ENCODE data around the gene MAP3K7CL. TPM values are rescaled to one million over a fixed set of nuclear protein-coding genes. Genes with fewer than 3 reads are reported as not detected.

The MAP3K7CL gene
- total RNA-seq, 4 donors from 2014 or later, result 6.8 to 10.4 (median 8.8) TPM

DNA sequence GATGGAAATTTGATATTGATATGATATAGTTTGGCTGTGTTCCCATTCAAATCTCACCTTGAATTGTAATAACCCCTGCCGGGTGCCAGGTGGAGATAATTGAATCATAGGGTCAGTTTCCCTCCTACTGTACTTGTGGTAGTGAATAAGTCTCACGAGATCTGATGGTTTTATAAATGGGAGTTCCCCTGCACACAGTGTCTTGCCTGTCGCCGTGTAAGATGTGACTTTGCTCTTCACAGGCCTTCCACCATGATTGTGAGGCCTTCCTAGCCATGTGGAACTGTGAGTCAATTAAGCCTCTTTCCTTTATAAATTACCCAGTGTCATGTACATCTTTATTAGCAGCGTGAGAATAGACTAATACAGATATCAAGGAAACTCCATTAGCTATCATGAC, 74.6 kb downstream of the MAP3K7CL start:
- Histone ChIP-seq H3K27me3 (no peaks in the 10 kb centered on the region), H3K4me1 (no peaks in the 10 kb centered on the region), H3K4me3 (no peak overlapping the region), H3K36me3 (no peaks in the 10 kb centered on the region), H3K27ac (no peak overlapping the region), H3K9me3 (no peaks in the 10 kb centered on the region)
- no peak for DNase-seq (ENCODE audit: low spot score in 2 of 2)
- WGBS, result 94% methylated on average over 5 of the region's 5 CpGs
- TF ChIP-seq, protein P1, sequence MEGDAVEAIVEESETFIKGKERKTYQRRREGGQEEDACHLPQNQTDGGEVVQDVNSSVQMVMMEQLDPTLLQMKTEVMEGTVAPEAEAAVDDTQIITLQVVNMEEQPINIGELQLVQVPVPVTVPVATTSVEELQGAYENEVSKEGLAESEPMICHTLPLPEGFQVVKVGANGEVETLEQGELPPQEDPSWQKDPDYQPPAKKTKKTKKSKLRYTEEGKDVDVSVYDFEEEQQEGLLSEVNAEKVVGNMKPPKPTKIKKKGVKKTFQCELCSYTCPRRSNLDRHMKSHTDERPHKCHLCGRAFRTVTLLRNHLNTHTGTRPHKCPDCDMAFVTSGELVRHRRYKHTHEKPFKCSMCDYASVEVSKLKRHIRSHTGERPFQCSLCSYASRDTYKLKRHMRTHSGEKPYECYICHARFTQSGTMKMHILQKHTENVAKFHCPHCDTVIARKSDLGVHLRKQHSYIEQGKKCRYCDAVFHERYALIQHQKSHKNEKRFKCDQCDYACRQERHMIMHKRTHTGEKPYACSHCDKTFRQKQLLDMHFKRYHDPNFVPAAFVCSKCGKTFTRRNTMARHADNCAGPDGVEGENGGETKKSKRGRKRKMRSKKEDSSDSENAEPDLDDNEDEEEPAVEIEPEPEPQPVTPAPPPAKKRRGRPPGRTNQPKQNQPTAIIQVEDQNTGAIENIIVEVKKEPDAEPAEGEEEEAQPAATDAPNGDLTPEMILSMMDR (IDR thresholded peaks at IDR 0.05), result no peak
- TF ChIP-seq POLR2AphosphoS5 (IDR thresholded peaks at IDR 0.05) (no peak), EP300 (IDR thresholded peaks at IDR 0.05) (no peak), POLR2A (IDR thresholded peaks at IDR 0.05) (no peak)

DNA sequence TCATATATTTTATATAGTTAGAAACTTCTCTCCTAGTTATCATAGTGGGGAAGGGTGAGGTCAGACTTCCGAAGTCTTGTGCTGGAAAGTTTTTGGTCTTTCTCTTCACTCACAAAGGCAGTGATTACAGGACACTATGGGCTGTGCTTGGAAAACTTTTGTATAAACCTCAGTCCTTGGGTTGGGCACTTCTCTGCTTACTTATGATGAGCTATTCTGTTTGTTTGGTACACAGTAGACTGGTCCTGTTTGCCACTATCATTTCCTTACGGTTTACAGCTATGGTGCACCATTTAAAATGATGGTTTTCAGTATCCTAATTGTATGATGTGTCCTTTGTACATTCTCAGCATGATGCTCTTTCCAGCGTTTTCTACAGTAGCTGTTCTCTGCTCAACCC, 75.5 kb downstream of the MAP3K7CL start:
- Histone ChIP-seq H3K9me3 (no peaks in the 10 kb centered on the region), H3K27ac (no peak overlapping the region), H3K36me3 (no peaks in the 10 kb centered on the region), H3K4me3 (no peak overlapping the region), H3K27me3 (no peaks in the 10 kb centered on the region), H3K4me1 (no peaks in the 10 kb centered on the region)
- 86% methylated on average over 3 of the region's 3 CpGs for WGBS
- TF ChIP-seq POLR2A (IDR thresholded peaks at IDR 0.05), result no peak
- TF ChIP-seq POLR2AphosphoS5 (IDR thresholded peaks at IDR 0.05), result no peak
- no peak for TF ChIP-seq EP300 (IDR thresholded peaks at IDR 0.05)
- TF ChIP-seq, protein P1 (IDR thresholded peaks at IDR 0.05), result no peak
- no peak for DNase-seq (ENCODE audit: low spot score in 2 of 2)

DNA sequence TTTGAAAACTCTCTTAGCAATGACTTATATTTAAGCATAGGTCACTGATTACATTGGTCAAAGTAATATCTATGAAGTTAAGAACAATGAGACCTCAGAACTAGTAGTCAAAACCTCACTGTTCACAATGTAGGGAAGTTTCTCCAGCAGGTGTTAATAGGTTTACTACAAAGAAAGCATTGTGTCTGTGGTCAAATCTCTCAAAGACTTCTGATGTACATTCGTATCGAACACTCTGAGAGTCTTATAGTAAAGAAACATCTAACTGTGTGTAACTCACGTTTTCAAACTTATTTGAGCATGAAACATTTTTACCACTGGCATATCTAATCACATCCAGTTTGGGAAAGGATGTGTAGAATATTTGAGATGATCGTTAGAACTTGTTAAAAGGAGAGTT, 76.0 kb downstream of the MAP3K7CL start:
- WGBS, result 90% methylated on average over 4 of the region's 4 CpGs
- TF ChIP-seq, protein P1 (IDR thresholded peaks at IDR 0.05), result no peak
- TF ChIP-seq POLR2A (IDR thresholded peaks at IDR 0.05) (no peak), POLR2AphosphoS5 (IDR thresholded peaks at IDR 0.05) (no peak), EP300 (IDR thresholded peaks at IDR 0.05) (no peak)
- Histone ChIP-seq H3K27ac (no peak overlapping the region), H3K36me3 (no peaks in the 10 kb centered on the region), H3K9me3 (no peaks in the 10 kb centered on the region), H3K4me1 (no peaks in the 10 kb centered on the region), H3K27me3 (no peaks in the 10 kb centered on the region), H3K4me3 (no peak overlapping the region)
- DNase-seq (ENCODE audit: low spot score in 2 of 2), result no peak

DNA sequence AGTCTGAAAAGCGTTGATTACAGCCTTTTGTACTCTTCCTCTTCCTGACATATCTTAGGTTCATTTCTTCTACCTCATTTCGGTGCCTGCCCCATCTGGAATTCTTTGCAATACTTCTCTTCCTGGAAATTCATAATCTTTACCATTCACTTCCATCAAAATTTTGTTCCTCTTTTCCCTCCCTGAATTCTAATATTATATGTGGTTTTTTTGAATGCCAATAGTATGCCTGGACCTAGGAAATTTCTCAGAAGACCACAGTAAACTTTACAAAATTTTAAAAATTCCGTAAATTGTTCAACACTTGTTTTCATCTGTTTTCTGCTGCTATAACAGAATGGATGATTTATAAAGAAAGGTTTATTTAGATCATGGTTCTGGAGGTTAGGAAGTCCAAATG, 76.8 kb downstream of the MAP3K7CL start:
- no peak for TF ChIP-seq POLR2A (IDR thresholded peaks at IDR 0.05)
- no peak for TF ChIP-seq EP300 (IDR thresholded peaks at IDR 0.05)
- TF ChIP-seq POLR2AphosphoS5 (IDR thresholded peaks at IDR 0.05), result no peak
- TF ChIP-seq, protein P1 (IDR thresholded peaks at IDR 0.05), result no peak
- no peaks in the 10 kb centered on the region for H3K36me3 ChIP-seq
- 90% methylated on average over 3 of the region's 3 CpGs for WGBS
- no peaks in the 10 kb centered on the region for H3K4me1 ChIP-seq
- H3K4me3 ChIP-seq, result no peak overlapping the region
- H3K27me3 ChIP-seq, result no peaks in the 10 kb centered on the region
- DNase-seq (ENCODE audit: low spot score in 2 of 2), result no peak
- no peaks in the 10 kb centered on the region for H3K9me3 ChIP-seq
- H3K27ac ChIP-seq, result no peak overlapping the region

DNA sequence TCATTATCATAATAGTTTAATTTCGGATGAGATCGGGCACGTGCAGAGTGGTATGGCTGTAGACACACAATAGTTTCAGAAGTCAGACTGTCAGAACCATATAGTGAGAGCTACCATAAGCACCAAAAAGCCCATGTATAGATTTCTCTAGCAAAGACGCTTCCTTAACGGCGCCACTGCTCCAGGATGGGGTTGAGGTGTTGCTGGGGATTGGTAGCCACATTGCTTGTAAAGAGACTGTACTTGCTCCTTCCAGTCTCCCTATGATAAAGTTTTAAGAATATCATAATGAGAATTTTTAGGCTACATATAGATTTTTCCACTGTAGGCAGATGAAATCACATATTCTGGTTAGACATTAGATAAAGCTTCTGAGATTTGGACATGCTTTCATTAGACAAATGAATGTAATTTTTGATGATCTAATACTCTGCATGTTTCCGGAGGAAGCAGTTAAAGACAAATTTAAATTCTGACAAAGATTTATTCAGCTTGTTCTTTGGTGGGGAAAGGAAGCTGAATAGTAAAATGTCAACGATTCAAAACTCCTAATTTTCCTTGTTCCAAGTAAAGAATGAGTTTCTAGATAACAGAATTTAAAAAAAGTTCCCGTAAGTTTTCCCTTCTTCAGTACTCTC, 77.7 kb downstream of the MAP3K7CL start:
- 64% methylated on average over 9 of the region's 9 CpGs for WGBS
- H3K27me3 ChIP-seq, result no peaks in the 10 kb centered on the region
- H3K4me1 ChIP-seq, result no peaks in the 10 kb centered on the region
- no peak overlapping the region for H3K27ac ChIP-seq
- H3K9me3 ChIP-seq, result no peaks in the 10 kb centered on the region
- DNase-seq (ENCODE audit: low spot score in 2 of 2), result no peak
- no peaks in the 10 kb centered on the region for H3K36me3 ChIP-seq
- no peak overlapping the region for H3K4me3 ChIP-seq
- TF ChIP-seq EP300 (IDR thresholded peaks at IDR 0.05) (no peak), POLR2A (IDR thresholded peaks at IDR 0.05) (no peak), POLR2AphosphoS5 (IDR thresholded peaks at IDR 0.05) (no peak)
- TF ChIP-seq, protein P1 (IDR thresholded peaks at IDR 0.05), result no peak
